Right lobe of liver (tissue), 4 donors: ENCODE results near the gene TJP1.

Source experiments
- CTCF ChIP-seq, 4 donors: fragments of 200-600 bp in 3 of 4; fragments of 450-650 bp in 1 of 4; IDR thresholded peaks; one replicate each; pipeline versions ENCODE4 v1.5.1 to v1.8.0; 2016 to 2022; ENCODE audit warnings: antibody characterized with exemption in 4 of 4, mild to moderate bottlenecking in 2 of 4
- POLR2A ChIP-seq: fragments of 450-650 bp; IDR thresholded peaks from one replicate; pipeline ENCODE4 v1.6.1; 2017; ENCODE audit warnings: antibody characterized with exemption, mild to moderate bottlenecking
- donor health status: DM: no; HTN: no; CAD: no.
- donor health status: DM: no; HTN: no; CAD: no.
- donor health status: DM: no; HTN: yes; CAD: no.

GRCh38 chr15:29849716-29850115 lies 27.4 kb upstream of the TJP1 start:
- TF ChIP-seq CTCF (IDR thresholded peaks at IDR 0.05) = no peak
- TF ChIP-seq POLR2A = no peak
